GM18526 (cell line): ENCODE results near the gene ASXL2.
A peak's percentile ranks its signal among the peaks of the same experiment; 100 is the strongest.

Experiments used
- POLR2A ChIP-seq: IDR thresholded peaks from 3 replicates; pipeline ENCODE4 v1.6.1; 2011; ENCODE audit not compliant: insufficient read length; ENCODE audit errors: extremely low read depth

ASXL2 gene

GRCh38 chr2:25878361-25879132 lies at the start of gene ASXL2:
ASXL2 (minus strand) TSS chr2:25878487; CDS start chr2:25878222, 265 bp downstream.
- peak; percentile 89 for TF ChIP-seq POLR2A

GRCh38 chr2:25926984-25927756 lies 48.9 kb upstream of the ASXL2 start:
- no peak for TF ChIP-seq POLR2A

DNA sequence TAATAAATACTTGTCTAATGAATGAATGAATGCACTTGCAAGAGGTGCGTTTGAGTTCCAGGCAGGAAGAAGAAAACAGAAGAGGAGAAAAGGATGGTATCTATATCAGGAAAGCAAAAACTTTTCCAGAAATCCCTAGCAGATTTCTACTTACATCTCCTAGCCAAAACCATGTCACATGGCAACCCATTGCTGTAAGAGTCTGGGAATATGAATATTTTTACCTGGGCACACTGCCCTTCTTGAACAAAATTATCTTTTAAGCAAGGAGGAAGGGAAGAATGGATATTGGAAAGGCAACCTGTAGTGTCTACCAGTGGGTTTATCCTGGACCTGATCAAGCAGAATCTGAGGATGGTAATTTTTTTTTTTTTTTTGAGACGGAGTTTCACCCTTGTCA lies 44.2 kb upstream of the ASXL2 start:
- no peak for TF ChIP-seq POLR2A

DNA sequence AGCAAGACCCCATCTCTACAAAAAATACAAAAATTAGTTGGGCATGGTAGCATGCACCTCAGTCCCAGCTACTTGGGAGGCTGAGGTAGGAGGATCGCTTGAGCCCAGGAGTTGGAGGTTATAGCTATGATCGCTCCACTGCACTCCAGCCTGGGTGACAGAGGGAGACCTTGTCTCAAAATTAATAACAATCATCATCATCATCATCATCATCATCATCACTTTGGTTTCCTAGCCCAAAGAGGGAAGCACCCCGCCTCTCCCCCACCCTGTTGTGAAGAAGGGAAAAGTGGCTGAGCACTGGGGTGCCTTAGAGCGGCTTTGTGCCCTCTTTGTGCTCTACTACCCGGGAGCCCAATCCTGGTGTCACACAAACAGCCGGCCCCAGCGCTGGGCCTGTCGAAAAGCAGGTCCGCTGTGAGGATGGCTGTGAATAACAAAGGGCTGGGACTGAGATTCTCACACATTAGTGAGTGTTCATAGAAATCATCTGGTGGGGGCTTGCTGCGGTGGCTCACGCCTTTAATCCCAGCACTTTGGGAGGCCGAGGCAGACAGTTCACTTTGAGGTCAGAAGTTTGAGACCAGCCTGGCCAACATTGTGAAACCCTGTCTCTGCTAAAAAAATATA lies 42.6 kb upstream of the ASXL2 start:
- no peak for TF ChIP-seq POLR2A

- TF ChIP-seq POLR2A, result no peak
Observed at GRCh38 chr2:25920336-25920735, 42.0 kb upstream of the ASXL2 start.

GRCh38 chr2:25917832-25918231 lies 39.5 kb upstream of the ASXL2 start:
- no peak for TF ChIP-seq POLR2A

- no peak for TF ChIP-seq POLR2A
Observed at GRCh38 chr2:25912851-25913695, 34.8 kb upstream of the ASXL2 start.

GRCh38 chr2:25905126-25905525 lies 26.8 kb upstream of the ASXL2 start:
- no peak for TF ChIP-seq POLR2A

DNA sequence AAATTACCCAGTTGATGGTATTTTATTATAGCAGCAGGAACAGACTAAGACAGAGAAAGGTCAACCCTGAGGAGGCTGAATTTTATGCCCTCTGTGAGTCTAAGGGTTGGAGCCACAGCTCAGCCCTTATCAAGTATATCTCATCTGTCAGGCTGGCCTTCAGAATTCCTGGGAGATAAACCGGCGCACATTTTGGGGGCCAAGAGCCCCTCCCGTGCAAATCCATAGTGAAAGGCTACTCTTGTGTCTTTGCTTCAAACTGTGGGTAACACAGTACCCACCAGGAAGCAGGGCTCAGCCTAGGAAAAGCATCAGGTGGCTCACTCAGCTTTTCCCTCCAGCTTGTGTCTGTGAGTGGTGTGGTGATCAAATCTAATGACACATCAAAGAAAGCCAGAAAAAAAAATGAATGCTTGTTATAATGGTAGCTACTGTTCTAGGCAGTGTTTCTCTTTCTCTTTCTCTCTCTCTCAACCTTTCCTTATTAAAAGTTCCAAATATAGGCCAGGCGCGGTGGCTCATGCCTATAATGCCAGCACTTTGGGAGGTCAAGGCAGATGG lies 25.0 kb upstream of the ASXL2 start:
- no peak for TF ChIP-seq POLR2A

DNA sequence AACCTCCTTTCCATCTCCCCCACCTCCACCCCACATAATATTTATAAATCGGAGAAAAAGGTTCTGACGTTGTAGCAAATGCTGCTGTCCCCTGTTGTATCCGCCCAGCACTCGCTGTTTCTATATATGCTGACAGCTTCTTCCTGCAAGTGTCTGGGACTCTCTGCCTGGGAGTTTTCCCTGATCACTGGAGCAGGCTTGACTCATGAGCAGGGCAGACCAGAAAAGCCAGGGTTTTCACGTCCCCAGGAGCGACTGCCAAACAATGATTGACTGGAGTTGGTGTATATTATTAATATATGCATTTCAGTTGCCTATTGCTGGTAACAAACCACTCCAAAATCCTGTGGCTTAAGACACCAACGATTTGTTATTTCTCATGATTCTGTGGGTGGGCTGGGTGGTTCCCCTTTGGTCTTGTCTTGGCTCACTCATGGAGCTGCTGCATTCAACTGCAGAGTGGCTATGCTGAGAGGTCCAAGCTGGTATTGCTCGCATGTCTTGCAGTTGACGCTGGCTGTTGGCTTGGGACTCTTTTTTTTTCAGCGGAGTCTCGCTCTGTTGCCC lies 21.2 kb upstream of the ASXL2 start:
- no peak for TF ChIP-seq POLR2A

GRCh38 chr2:25897506-25897905 lies 19.2 kb upstream of the ASXL2 start:
- no peak for TF ChIP-seq POLR2A

GRCh38 chr2:25895610-25896009 lies 17.3 kb upstream of the ASXL2 start:
- TF ChIP-seq POLR2A, result no peak

GRCh38 chr2:25895018-25895417 lies 16.7 kb upstream of the ASXL2 start:
- TF ChIP-seq POLR2A, result no peak

DNA sequence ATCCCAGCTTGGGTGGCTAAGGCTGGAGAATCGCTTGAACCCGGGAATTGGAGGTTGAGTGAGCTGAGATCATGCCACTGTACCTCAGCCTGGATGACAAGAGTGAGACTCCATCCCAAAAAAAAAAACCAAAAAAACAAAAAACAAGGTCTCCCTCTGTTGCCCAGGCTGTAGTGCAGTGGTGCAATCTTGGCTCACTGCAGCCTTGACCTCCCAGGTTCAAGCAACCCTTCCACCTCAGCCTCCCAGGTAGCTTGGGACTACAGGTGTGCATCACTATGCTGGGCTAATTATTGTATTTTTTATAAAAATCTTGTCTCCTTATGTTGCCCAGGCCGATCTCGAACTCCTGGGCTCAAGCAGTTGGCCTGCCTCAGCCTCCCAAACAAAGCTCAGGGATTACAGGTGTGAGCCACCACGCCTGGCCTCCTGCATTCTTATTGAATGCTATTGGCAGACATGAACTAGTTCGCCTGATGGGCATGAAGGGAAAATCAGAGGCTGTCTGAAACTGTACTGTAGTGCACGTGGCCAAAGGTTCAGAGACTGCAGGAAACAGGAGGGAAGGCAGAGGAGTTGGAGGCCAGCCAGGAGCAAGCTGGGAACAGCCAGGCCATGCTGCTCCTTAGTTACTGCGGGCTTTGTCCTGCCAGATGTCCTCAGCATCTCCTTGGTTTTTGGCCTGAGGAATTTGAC lies 16.0 kb upstream of the ASXL2 start:
- TF ChIP-seq POLR2A, result no peak
